Measurements from ENCODE around the gene CMTM5.

Gene CMTM5

DNA sequence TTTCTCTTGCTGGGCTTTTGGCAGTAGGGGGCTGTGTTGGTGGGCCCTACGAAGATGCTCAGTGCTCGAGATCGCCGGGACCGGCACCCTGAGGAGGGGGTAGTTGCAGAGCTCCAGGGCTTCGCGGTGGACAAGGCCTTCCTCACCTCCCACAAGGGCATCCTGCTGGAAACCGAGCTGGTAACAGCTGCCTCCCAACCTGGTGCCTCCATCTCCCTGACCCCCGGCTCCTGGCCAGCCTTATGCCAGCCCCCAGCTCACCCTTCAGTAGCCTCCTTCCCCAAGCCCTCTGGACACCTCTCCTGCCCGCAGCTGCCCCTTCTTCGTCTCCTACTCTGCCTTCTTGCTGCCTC lies 328 bp downstream of the CMTM5 start:
- no peak overlapping the region for H2AFZ ChIP-seq (ENCODE audit: low read depth, low read length)
- H3K27ac ChIP-seq (ENCODE audit: low read length) = no peak overlapping the region
- no peak overlapping the region for H3K4me2 ChIP-seq (ENCODE audit: low read length)
- H3K79me2 ChIP-seq (ENCODE audit: low read length) = no peaks in the 10 kb centered on the region
- no peaks in the 10 kb centered on the region for H3K4me1 ChIP-seq (ENCODE audit: low read length)
- no peaks in the 10 kb centered on the region for H3K36me3 ChIP-seq (replicated peaks; ENCODE audit: low read depth, low read length)
- no peaks in the 10 kb centered on the region for H3K9me3 ChIP-seq (ENCODE audit: insufficient read depth, low read length)
- no peaks in the 10 kb centered on the region for H4K20me1 ChIP-seq (ENCODE audit: insufficient read depth, low read length)
- H3K4me3 ChIP-seq (ENCODE audit: low read length) = no peak overlapping the region
- TF ChIP-seq EZH2phosphoT487 (IDR thresholded peaks at IDR 0.05; ENCODE audit: low read depth) = no peak
- TF ChIP-seq, protein P1, sequence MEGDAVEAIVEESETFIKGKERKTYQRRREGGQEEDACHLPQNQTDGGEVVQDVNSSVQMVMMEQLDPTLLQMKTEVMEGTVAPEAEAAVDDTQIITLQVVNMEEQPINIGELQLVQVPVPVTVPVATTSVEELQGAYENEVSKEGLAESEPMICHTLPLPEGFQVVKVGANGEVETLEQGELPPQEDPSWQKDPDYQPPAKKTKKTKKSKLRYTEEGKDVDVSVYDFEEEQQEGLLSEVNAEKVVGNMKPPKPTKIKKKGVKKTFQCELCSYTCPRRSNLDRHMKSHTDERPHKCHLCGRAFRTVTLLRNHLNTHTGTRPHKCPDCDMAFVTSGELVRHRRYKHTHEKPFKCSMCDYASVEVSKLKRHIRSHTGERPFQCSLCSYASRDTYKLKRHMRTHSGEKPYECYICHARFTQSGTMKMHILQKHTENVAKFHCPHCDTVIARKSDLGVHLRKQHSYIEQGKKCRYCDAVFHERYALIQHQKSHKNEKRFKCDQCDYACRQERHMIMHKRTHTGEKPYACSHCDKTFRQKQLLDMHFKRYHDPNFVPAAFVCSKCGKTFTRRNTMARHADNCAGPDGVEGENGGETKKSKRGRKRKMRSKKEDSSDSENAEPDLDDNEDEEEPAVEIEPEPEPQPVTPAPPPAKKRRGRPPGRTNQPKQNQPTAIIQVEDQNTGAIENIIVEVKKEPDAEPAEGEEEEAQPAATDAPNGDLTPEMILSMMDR (IDR thresholded peaks at IDR 0.05; ENCODE audit: low read depth, low read length) = no peak
- peaks cover 11% of the 10 kb centered on the region for H3K27me3 ChIP-seq (ENCODE audit: low read depth, low read length)
- H3K9ac ChIP-seq (ENCODE audit: low read length) = no peak overlapping the region

- Histone ChIP-seq H3K4me3 (ENCODE audit: low read length) (no peak overlapping the region), H3K36me3 (replicated peaks; ENCODE audit: low read depth, low read length) (no peaks in the 10 kb centered on the region), H3K27ac (ENCODE audit: low read length) (no peak overlapping the region), H3K4me2 (ENCODE audit: low read length) (no peak overlapping the region), H3K27me3 (ENCODE audit: low read depth, low read length) (peaks cover 11% of the 10 kb centered on the region), H3K9ac (ENCODE audit: low read length) (no peak overlapping the region), H3K9me3 (ENCODE audit: insufficient read depth, low read length) (no peaks in the 10 kb centered on the region), H4K20me1 (ENCODE audit: insufficient read depth, low read length) (no peaks in the 10 kb centered on the region), H3K4me1 (ENCODE audit: low read length) (no peaks in the 10 kb centered on the region), H3K79me2 (ENCODE audit: low read length) (no peaks in the 10 kb centered on the region), H2AFZ (ENCODE audit: low read depth, low read length) (no peak overlapping the region)
- TF ChIP-seq EZH2phosphoT487 (IDR thresholded peaks at IDR 0.05; ENCODE audit: low read depth) = no peak
- TF ChIP-seq, protein P1 (IDR thresholded peaks at IDR 0.05; ENCODE audit: low read depth, low read length) = no peak
These were observed 1.0 kb downstream of the CMTM5 start for GRCh38 chr14:23377573-23378563.

DNA sequence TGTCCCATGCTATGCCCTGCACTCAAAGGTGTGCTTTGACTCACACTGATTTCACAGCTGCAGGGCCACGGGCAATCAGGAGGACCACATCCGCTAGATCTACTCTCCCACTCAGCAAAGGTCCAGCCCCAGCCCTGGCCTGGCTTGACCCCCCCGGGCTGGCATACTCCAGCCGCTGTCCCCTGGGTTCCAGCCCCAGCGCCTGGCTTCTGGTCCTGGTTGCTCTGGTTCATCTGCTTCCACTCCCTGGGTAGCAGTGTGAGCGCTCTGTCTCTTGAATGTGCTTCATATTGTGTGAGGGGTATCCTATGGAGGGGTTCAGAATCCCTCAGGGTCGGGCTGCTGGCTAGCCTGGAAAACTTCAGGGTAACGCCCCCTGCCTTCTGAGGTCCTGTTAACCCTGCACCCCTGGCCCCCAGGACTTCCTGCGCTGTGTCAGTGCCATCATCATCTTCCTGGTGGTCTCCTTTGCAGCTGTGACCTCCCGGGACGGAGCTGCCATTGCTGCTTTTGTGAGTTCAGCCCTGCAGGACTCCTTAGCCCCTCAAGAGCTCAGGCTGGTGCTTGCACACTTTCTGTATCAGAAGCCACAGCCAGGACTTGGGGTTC lies 1.9 kb downstream of the CMTM5 start:
- no peak overlapping the region for H3K4me3 ChIP-seq (ENCODE audit: low read length)
- H3K79me2 ChIP-seq (ENCODE audit: low read length) = no peaks in the 10 kb centered on the region
- H3K4me2 ChIP-seq (ENCODE audit: low read length) = no peak overlapping the region
- TF ChIP-seq EZH2phosphoT487 (IDR thresholded peaks at IDR 0.05; ENCODE audit: low read depth) = no peak
- TF ChIP-seq, protein P1 (IDR thresholded peaks at IDR 0.05; ENCODE audit: low read depth, low read length) = no peak
- H2AFZ ChIP-seq (ENCODE audit: low read depth, low read length) = no peak overlapping the region
- peaks cover 11% of the 10 kb centered on the region for H3K27me3 ChIP-seq (ENCODE audit: low read depth, low read length)
- H3K9me3 ChIP-seq (ENCODE audit: insufficient read depth, low read length) = no peaks in the 10 kb centered on the region
- H3K9ac ChIP-seq (ENCODE audit: low read length) = no peak overlapping the region
- H3K36me3 ChIP-seq (replicated peaks; ENCODE audit: low read depth, low read length) = no peaks in the 10 kb centered on the region
- no peaks in the 10 kb centered on the region for H4K20me1 ChIP-seq (ENCODE audit: insufficient read depth, low read length)
- no peaks in the 10 kb centered on the region for H3K4me1 ChIP-seq (ENCODE audit: low read length)
- no peak overlapping the region for H3K27ac ChIP-seq (ENCODE audit: low read length)

Data from OCI-LY3 (cell line).